Endometrial microvascular endothelial cells (primary cell): ENCODE results near the gene TRPC4AP. TPM values are rescaled to one million over a fixed set of nuclear protein-coding genes. Genes with fewer than 3 reads are reported as not detected.

ENCODE experiments used
- in situ Hi-C: cut with HindIII; loops from 2 replicates; pipeline ENCODE4 v1.10.0; 2017; ENCODE audit warnings: low sequenced_read_pairs, low pct_unique_long_range_greater_than_20kb; ENCODE audit errors: inconsistent ontology term
- total RNA-seq: library from RNA; depleted of rRNA; stranded (reverse); fragments of >200 nt; gene quantifications from one replicate; pipeline ENCODE4 v1.2.3, GENCODE V29; 2015; ENCODE audit errors: inconsistent ontology term

The TRPC4AP gene
- total RNA-seq, 1 donor from 2014 or later: 92.9 TPM

DNA sequence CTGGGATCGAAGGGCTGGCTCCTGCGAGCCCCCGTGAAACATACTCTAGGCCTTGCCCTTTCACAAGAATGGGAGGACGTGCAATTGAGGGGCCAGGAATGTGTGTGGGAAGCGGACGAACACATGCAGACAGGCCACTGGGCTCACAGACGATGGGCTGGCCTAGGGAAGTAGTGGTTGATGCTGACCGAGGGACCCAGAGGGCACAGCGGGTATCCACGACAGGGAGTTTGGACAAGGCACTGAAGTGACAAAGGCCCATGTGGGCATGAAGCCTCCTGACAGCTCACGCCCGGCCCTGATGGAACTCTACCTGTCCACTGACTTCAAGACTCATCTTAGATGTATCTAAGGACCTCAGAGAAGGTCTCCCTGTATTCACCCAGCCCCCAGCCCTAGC, 84.7 kb downstream of the TRPC4AP start:
- in situ Hi-C loops: no loop called here

DNA sequence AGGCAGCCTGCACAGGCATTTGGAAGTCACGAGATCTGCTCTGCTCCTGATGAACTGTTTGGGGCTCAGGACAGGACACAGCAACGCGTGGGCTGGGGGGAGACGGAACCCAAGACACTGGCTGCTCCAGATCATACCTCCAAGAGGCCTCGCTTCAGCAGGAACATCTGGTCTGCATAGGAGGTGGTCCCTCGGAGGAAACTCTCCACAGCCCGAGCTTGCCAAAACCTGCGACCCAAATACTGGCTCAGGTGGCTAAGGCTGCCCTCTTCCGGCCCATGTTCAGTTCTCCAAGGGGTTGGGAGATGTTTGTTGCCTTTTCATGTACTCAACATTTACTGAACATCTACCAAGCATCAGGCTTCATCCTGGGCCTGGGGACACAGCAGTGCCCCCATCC, 85.2 kb downstream of the TRPC4AP start:
- in situ Hi-C loops: no loop called here

DNA sequence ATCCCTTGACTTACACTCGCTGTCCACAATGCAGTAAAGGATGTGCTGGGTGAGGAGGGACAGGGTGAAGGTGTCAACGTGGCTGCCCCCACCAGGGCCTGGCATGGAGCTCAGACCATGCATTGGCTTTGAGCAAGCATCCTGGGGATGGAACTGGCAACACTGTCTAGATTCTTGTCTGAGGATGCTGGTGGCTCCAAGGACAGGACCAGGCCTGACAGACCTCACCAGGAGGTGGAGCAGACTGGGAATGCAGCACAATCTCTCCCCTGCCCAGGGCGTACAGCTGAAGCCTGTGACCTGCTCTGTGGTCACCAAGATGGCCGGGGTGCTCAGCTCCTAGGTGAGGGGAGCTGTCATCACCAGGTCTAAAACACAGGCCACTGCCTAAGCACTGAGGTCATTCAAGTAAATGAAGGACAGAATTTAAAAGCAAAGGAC, 86.1 kb downstream of the TRPC4AP start:
- in situ Hi-C loops: no loop called here

DNA sequence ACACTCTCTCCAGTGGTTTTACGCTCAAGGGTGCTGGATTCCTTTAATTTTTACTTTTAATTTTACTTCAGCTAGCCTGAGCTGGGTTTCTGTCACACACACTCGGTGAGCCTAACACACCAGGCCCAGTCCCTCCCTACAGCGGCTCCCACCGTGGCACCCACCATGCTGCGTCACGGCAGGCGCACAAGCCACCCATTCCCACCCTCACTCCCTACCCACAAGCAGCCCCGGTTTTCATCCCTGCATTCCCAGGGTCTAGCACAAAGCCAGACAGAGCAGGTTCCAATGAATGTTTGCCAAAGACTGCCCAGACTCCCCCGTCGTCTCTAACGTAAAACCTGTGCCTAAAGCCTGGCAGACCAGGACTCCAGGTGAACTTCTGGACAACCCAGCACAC, 86.6 kb downstream of the TRPC4AP start:
- in situ Hi-C loops: no loop called here

DNA sequence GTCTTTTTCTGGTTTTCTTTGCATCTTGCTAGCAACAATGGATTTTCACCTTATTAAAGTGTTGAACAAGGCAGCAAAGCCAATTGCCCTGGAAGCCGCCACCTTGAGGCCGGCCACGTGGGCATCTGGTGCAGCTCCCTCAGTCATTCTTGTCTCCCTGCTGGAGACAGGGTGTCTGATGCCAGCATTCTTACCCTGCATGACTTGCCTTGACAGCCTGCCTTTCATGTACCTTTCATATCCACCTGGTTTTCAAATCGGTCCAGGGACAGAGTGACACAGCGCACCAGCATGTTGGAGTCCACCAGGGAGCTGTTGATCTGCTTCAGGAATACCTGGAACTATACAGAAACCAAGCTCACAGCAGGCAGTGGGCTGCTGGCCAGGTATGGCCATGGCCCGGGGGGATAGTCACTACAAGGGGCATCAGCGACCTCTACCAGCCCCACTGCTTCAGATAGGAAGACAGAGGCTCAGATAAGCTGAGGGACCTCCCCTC, 87.1 kb downstream of the TRPC4AP start:
- in situ Hi-C loops: no loop called here

DNA sequence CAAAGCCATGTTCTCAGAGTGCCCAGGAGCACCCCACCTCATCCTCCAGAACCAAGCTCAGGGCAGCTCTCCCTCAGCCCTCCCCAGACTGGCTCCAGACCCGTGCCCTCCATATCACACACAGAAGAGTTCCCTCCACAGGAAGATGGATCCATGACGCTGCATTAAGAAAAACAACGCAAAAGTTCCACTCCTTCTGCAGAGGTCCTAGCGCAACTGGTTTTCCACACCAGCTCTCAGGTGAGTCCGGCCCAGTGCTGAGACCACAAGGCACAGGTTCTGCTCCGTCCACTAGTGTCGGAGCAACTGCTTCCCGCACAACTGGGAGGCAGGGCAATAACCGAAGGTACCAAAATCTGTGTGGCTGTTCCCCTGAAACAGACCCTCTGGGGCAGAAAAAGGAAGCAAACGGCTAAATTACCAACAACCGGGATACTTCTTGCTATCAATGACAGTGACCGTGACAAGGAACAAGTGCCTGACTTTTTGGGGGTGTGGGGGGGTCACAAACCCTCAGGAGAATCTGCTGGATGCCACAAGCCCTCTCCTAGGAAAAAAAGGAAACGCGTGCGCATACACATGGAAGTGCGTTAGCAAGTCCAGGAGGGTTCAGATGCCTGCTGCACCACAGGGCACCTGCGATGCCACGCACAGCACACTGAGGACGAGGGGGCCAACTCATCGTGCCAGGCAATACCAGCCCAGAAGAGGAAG, 87.7 kb downstream of the TRPC4AP start:
- in situ Hi-C loops: no loop called here

DNA sequence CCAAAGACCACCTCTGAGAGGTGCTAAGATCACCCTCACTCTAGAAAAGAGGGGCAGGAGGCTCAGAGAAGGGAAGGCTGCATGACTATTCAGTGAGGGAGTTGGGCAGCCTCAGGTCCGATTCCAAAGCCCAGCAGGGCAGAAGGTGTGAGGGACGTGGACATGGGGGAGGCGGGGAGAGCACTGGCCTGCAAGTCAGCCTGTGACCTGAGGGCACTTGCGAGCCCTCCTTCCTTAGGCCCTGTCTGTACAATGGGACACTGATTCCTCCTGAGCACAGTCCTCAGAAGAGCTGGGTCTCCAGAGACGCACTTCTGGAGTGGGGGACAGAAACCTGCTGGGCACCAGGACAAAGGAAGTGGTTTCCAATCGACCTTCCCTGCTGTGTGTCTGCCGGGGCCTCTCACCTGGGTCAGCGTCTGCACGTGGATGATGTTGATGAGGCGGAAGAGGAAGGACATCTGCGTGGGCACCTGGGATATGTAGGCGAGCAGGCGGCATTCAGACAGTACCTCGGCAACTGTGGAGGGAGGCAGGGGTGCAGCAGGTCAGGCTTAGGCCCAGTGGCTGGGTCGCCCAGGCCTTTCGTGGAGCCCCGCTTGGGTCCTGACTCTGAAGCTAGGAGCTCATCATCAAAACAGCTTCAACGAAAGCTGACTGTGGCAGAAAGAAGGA, 88.4 kb downstream of the TRPC4AP start:
- in situ Hi-C loops: no loop called here

DNA sequence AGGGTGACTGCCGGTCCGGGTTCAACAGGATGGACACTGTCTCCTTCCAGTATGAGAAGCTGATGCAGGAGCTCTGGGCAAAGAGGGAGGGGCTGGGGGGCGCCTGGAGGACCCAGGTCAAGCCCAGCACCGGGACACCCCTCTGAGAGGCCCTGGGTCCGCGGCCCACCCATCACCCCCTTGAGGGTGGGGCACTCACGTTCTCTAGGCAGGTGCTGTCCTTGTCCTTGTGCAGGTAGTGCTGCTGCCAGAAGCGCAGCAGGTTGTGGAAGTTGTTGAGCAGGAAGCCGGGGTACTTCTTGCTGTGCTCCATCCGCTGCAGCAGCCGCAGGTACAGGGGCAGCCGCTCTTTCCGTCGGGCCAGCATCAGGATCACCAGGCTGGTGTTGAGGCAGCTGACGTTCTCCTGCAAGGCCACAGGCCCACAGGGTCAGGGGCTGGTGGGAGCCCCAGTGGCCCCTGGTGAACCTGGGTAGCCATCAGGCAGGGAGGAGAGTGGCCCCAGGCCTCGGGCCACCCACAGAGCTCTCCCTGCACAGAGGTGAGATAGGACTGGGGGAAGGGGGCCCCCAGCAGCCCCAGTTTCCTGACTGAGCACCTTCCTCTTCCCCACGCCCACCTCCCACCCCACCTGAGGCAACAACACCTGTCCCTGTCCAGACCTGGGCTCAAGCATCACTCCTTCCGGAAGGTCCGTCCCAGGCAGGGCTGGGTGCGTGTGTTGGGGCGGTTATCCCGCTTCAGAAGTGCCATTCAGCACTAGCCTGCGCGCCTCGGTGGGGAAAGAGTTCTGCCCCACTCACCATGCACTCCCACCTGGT, 89.2 kb downstream of the TRPC4AP start:
- in situ Hi-C loops: no loop called here

DNA sequence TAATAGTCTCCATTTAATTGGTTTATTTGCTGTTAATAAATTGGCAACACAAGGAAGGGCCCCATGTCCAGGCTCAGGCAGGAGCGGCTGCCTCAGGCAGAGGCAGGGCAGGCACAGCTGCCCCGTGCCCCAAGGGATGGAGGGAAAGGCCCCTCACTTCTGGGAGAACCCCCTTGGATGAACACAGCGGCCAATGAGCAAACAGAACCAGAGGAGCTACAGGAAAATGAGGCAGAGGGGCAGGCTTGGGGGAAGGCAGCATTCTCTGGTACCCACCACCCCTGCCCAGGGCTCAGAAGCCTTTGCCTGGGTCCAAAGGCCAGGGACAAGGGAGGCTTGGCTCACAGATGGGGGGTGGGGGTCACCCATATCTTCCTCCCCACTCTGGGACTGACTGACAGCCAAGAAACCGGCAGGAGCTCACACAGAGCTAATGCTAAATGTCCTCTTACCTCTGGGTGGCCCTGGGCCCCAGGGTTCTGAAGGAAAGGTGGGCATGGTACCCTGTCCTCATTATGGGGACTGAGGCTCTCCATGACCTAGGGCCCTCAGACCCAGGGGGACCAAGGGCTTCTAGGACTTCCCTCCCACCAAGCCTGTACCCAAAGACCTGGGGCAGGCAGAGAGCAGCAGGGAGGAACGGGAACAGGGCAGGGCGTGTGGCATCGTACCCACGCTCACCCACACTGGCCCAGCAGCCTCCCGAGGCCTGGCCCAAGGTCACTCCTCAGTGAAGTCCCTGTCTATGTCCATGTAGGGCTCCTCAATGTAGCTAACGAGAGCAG, 90.0 kb downstream of the TRPC4AP start:
- in situ Hi-C loops: no loop called here

DNA sequence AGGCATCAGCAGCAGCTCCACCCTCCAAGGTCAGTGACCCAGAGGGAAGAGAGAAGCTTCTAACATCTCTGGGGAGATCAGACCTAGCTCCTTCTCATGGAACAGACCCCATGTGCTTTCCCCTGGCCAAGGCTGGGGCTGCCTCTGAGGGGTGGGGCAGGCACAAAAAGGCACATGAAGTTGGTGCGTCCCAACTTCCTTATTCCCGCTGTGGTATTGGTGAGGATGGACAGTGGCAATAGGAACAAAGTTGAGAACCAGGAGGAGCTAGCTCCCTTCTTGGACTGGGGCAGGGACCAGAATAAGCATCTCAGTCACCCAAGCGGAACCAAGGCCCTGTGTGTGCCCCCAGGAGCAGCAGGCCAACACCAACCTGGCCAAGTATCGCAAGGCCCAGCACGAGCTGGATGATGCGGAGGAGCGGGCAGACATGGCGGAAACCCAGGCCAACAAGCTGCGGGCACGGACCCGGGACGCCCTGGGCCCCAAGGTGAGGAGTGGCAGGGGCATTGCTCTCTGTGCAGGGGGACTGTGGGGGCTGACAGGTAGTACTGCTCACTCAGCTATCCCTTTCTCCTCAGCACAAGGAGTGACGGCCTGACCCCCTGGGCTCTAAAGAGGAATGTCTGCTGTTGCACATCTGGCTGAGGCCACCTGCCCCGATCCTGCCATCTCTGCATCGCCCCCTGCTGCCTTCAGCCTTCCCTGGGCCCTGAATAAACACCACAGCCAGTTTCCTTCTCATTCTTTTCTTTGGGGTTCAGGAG, 90.8 kb downstream of the TRPC4AP start:
- in situ Hi-C loops: no loop called here

DNA sequence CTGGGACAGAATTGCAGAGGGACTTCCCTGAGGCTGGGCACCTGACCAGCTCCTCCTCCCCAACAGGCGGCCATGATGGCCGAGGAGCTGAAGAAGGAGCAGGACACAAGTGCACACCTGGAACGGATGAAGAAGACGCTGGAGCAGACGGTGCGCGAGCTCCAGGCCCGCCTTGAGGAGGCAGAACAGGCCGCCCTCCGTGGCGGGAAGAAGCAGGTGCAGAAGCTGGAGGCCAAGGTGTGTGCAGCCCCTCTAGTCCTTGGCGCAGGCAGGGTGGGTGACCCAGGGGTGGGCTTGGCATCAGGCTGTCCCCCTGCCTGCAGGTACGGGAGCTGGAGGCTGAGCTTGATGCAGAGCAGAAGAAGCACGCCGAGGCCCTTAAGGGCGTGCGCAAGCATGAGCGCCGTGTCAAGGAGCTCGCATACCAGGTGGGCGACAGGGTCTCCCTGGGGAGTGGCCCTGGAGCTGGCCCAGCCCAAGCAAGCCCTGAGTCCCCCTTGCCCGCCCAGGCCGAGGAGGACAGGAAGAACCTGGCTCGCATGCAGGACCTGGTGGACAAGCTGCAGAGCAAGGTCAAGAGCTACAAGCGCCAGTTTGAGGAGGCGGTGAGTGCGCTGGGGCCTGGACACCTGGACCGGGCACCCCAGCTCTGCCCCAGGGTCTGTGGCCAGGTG, 91.5 kb downstream of the TRPC4AP start:
- in situ Hi-C loops: no loop called here

DNA sequence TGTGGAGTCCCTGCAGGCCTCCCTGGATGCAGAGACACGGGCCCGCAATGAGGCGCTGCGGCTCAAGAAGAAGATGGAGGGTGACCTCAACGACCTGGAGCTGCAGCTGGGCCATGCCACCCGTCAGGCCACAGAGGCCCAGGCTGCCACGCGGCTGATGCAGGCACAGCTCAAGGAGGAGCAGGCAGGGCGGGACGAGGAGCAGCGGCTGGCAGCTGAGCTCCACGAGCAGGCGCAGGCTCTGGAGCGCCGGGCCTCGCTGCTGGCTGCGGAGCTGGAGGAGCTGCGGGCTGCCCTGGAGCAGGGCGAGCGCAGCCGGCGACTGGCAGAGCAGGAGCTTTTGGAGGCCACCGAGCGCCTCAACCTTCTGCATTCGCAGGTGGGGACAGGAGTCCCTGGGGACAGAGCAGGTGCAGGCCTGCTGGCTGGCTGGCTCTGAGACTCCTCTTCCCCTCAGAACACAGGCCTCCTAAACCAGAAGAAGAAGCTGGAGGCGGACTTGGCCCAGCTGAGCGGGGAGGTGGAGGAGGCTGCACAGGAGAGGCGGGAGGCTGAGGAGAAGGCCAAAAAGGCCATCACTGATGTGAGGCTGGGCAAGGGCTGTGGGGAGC, 92.2 kb downstream of the TRPC4AP start:
- in situ Hi-C loops: no loop called here

DNA sequence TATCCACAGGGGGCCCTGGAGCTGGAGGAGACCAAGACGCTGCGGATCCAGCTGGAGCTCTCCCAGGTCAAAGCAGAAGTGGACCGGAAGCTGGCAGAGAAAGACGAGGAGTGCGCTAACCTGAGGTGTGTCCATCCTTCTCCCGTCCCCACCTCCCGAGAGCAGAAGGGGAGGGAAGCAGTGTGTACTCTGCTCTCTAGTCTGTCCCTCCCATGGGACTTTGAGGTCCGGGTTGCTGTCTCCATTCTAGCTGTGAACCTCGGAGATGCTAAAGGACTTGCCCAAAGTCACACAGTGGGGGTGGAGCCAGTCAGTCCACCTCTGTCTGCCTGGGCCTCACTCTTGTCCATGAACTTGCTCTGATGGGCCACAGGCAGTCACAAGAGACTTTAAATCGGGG, 92.8 kb downstream of the TRPC4AP start:
- in situ Hi-C loops: no loop called here

DNA sequence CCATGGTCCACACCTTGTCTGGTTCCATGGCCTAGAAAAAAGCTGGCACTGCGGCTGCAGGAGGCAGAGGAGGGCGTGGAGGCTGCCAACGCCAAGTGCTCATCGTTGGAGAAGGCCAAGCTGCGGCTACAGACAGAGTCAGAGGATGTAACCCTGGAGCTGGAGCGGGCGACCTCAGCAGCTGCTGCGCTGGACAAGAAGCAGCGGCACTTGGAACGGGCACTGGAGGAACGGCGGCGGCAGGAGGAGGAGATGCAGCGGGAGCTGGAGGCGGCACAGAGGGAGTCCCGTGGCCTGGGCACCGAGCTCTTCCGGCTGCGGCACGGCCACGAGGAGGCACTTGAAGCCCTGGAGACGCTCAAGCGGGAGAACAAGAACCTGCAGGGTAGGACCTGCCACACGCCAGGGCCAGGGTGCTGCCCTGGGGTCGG, 93.6 kb downstream of the TRPC4AP start:
- in situ Hi-C loops: no loop called here

DNA sequence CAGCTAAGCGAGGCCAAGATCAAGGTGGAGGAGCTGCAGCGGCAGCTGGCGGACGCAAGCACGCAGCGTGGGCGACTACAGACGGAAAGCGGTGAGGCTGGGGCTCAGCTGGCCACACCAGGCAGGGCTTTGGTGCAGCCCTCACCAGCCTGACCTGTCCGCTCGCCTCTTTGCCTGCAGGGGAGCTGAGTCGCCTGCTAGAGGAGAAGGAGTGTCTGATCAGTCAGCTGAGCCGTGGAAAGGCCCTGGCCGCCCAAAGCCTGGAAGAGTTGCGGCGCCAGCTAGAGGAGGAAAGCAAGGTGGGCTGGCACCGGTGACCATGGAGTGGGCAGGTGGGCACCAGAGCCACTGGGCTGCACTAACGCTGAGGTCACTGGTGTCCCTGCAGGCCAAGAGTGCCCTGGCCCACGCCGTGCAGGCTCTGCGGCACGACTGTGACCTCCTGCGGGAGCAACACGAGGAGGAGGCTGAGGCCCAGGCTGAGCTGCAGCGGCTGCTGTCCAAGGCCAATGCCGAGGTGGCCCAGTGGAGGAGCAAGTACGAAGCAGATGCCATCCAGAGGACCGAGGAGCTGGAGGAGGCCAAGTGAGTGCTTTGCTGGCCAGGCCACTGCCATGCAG, 94.2 kb downstream of the TRPC4AP start:
- in situ Hi-C loops: no loop called here

DNA sequence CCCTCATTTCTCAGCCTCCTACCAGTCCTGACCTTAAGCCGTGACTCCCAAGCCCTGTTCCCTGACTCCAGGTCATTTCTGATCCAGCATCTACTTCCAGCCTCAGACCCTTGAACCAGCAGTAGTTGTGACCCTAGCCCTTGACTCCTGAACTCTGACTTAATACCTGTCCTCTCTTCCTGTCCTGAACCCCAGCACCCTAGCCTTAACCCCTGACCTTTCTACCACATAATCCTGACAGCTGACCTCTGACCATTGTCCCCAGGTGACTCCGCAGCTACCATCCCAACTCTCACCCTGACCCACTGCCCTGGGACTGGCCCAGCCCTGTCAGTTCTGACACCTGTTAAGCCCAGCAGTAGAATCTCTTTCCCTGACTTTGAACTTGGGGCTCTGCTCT, 94.8 kb downstream of the TRPC4AP start:
- in situ Hi-C loops: no loop called here

DNA sequence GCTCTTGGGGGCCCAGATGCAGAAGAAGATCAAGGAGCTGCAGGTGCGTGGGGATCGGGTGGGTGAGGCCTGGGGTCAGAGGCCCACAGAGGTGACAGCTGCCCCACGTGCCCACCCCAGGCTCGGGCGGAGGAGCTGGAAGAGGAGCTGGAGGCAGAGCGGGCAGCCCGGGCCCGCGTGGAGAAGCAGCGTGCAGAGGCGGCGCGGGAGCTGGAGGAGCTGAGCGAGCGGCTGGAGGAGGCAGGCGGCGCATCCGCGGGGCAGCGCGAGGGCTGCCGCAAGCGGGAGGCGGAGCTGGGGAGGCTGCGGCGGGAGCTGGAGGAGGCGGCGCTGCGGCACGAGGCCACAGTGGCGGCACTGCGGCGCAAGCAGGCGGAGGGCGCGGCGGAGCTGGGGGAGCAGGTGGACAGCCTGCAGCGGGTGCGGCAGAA, 95.5 kb downstream of the TRPC4AP start:
- in situ Hi-C loops: no loop called here
